Loucy (cell line): ENCODE measurements around the gene POLR1H.

Source experiments
- EZH2phosphoT487 ChIP-seq: fragments of 200-600 bp; IDR thresholded peaks from 2 replicates; pipeline ENCODE4 v1.6.1; 2018; ENCODE audit warnings: antibody characterized with exemption, mild to moderate bottlenecking, moderate library complexity, borderline replicate concordance
- TF ChIP-seq, protein P1 (sequence below): fragments of 200-600 bp; sonication (generic); conservative IDR thresholded peaks from 2 replicates; pipeline ENCODE4 v1.5.1; 2014; ENCODE audit warnings: mild to moderate bottlenecking, antibody characterized with exemption, low read length

- TF ChIP-seq, protein P1, sequence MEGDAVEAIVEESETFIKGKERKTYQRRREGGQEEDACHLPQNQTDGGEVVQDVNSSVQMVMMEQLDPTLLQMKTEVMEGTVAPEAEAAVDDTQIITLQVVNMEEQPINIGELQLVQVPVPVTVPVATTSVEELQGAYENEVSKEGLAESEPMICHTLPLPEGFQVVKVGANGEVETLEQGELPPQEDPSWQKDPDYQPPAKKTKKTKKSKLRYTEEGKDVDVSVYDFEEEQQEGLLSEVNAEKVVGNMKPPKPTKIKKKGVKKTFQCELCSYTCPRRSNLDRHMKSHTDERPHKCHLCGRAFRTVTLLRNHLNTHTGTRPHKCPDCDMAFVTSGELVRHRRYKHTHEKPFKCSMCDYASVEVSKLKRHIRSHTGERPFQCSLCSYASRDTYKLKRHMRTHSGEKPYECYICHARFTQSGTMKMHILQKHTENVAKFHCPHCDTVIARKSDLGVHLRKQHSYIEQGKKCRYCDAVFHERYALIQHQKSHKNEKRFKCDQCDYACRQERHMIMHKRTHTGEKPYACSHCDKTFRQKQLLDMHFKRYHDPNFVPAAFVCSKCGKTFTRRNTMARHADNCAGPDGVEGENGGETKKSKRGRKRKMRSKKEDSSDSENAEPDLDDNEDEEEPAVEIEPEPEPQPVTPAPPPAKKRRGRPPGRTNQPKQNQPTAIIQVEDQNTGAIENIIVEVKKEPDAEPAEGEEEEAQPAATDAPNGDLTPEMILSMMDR: no peak
- TF ChIP-seq EZH2phosphoT487: no peak
These were observed 26.8 kb downstream of the POLR1H start for GRCh38 chr6:30087876-30088275.
